ENCODE results near the gene ZNF277.

The ZNF277 gene

DNA sequence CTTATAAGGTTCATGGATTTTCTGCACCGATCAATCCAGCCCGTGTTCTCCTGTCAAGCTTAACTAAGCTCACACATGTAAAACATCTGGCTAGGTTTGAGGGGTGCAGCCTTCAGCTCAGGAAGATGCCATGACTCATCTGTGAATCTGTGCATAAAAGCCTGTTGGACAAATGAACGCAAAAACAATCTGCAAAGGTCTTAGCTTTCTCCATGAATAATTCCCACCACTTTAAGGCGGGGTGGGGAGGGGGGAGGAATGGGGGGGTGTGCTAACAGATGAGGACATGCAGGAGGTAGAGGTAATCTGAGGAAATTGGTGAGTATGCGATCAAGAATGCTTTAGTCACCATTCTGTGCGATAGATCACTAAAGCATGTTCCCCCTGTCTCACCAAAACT is 5.1 kb upstream of the ZNF277 start:
- Histone ChIP-seq H2AFZ (ENCODE audit: low read depth, low read length, severe bottlenecking) (no peak overlapping the region), H3K36me3 (ENCODE audit: low read length) (no peaks in the 10 kb centered on the region), H3K9ac (ENCODE audit: low read length) (no peak overlapping the region), H3K9me2 (replicated peaks; ENCODE audit: insufficient read depth, low read length) (no peaks in the 10 kb centered on the region), H3K27ac (ENCODE audit: low read depth, low read length) (no peak overlapping the region), H3K27me3 (ENCODE audit: low read length) (no peaks in the 10 kb centered on the region), H3K79me2 (ENCODE audit: insufficient read depth, low read length) (no peaks in the 10 kb centered on the region), H3K4me3 (ENCODE audit: insufficient read depth, low read length, poor library complexity, severe bottlenecking) (no peak overlapping the region), H3K4me2 (ENCODE audit: low read depth, low read length, poor library complexity, severe bottlenecking) (no peak overlapping the region), H3F3A (ENCODE audit: insufficient read depth) (no peaks in the 10 kb centered on the region), H4K20me1 (ENCODE audit: low read depth, low read length) (no peaks in the 10 kb centered on the region), H3K9me3 (ENCODE audit: insufficient read depth, low read length) (no peaks in the 10 kb centered on the region)
- no peak for TF ChIP-seq EZH2phosphoT487 (conservative IDR thresholded peaks at IDR 0.05; ENCODE audit: low read length)
- TF ChIP-seq, protein P1, sequence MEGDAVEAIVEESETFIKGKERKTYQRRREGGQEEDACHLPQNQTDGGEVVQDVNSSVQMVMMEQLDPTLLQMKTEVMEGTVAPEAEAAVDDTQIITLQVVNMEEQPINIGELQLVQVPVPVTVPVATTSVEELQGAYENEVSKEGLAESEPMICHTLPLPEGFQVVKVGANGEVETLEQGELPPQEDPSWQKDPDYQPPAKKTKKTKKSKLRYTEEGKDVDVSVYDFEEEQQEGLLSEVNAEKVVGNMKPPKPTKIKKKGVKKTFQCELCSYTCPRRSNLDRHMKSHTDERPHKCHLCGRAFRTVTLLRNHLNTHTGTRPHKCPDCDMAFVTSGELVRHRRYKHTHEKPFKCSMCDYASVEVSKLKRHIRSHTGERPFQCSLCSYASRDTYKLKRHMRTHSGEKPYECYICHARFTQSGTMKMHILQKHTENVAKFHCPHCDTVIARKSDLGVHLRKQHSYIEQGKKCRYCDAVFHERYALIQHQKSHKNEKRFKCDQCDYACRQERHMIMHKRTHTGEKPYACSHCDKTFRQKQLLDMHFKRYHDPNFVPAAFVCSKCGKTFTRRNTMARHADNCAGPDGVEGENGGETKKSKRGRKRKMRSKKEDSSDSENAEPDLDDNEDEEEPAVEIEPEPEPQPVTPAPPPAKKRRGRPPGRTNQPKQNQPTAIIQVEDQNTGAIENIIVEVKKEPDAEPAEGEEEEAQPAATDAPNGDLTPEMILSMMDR (IDR thresholded peaks at IDR 0.05; ENCODE audit: insufficient read depth, low read length, poor library complexity, severe bottlenecking) = no peak

DNA sequence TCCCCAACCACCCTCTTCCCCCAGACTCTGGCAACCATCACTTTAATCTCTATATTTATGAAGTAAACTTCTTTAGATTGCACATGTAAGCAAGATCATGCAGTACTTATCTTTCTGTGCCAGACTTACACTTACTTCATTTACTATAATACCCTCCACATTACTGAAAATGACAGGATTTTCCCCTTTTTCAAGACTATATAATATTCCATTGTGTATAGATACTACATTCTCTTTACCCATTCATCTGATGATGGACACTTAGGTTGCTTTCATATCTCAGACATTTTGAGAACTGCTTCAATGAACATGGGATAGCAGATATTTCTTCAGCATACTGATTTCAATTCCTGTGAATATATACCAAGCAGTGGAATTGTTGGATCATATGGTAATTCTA is 4.7 kb upstream of the ZNF277 start:
- H3K79me2 ChIP-seq (ENCODE audit: insufficient read depth, low read length) = peaks cover 2% of the 10 kb centered on the region; the same call in 1 of the 2 replicates
- no peaks in the 10 kb centered on the region for H4K20me1 ChIP-seq (ENCODE audit: low read depth, low read length)
- H3K9me2 ChIP-seq (replicated peaks; ENCODE audit: insufficient read depth, low read length) = no peaks in the 10 kb centered on the region
- no peaks in the 10 kb centered on the region for H3K27me3 ChIP-seq (ENCODE audit: low read length)
- no peaks in the 10 kb centered on the region for H3K36me3 ChIP-seq (ENCODE audit: low read length)
- no peak overlapping the region for H3K9ac ChIP-seq (ENCODE audit: low read length)
- H2AFZ ChIP-seq (ENCODE audit: low read depth, low read length, severe bottlenecking) = no peak overlapping the region
- no peak overlapping the region for H3K4me2 ChIP-seq (ENCODE audit: low read depth, low read length, poor library complexity, severe bottlenecking)
- H3K9me3 ChIP-seq (ENCODE audit: insufficient read depth, low read length) = no peaks in the 10 kb centered on the region
- H3K4me3 ChIP-seq (ENCODE audit: insufficient read depth, low read length, poor library complexity, severe bottlenecking) = no peak overlapping the region
- no peak overlapping the region for H3K27ac ChIP-seq (ENCODE audit: low read depth, low read length)
- TF ChIP-seq, protein P1 (IDR thresholded peaks at IDR 0.05; ENCODE audit: insufficient read depth, low read length, poor library complexity, severe bottlenecking) = no peak
- no peak for TF ChIP-seq EZH2phosphoT487 (conservative IDR thresholded peaks at IDR 0.05; ENCODE audit: low read length)
- no peaks in the 10 kb centered on the region for H3F3A ChIP-seq (ENCODE audit: insufficient read depth)

DNA sequence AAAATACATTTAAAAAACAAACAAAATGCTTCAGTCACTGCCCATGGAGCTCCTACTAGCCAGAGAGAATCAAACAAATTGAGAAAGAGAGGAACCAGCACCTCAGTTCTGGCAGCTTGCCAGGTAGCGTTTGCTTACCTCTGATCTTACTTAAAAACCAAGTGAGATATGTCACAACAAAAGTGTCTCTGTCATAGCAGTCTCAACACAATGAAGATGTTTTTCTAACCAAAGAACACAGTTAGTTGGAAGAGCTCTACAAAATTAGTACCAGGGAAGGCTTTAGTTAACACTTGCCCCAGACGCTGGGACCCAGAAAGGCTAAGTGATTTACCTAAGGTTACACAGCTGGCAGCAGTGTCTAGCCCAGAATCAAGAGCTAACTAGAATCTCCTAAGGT is 3.7 kb upstream of the ZNF277 start:
- Histone ChIP-seq H3K4me3 (ENCODE audit: insufficient read depth, low read length, poor library complexity, severe bottlenecking) (no peak overlapping the region), H3F3A (ENCODE audit: insufficient read depth) (no peaks in the 10 kb centered on the region), H3K79me2 (ENCODE audit: insufficient read depth, low read length) (peaks cover 12% of the 10 kb centered on the region; the same call in 1 of the 2 replicates), H2AFZ (ENCODE audit: low read depth, low read length, severe bottlenecking) (no peak overlapping the region), H3K27ac (ENCODE audit: low read depth, low read length) (no peak overlapping the region), H3K9me2 (replicated peaks; ENCODE audit: insufficient read depth, low read length) (no peaks in the 10 kb centered on the region), H3K36me3 (ENCODE audit: low read length) (no peaks in the 10 kb centered on the region), H3K27me3 (ENCODE audit: low read length) (no peaks in the 10 kb centered on the region), H3K9me3 (ENCODE audit: insufficient read depth, low read length) (no peaks in the 10 kb centered on the region), H3K9ac (ENCODE audit: low read length) (no peak overlapping the region), H4K20me1 (ENCODE audit: low read depth, low read length) (no peaks in the 10 kb centered on the region), H3K4me2 (ENCODE audit: low read depth, low read length, poor library complexity, severe bottlenecking) (no peak overlapping the region)
- TF ChIP-seq EZH2phosphoT487 (conservative IDR thresholded peaks at IDR 0.05; ENCODE audit: low read length) = no peak
- TF ChIP-seq, protein P1 (IDR thresholded peaks at IDR 0.05; ENCODE audit: insufficient read depth, low read length, poor library complexity, severe bottlenecking) = no peak
